Measurements from ENCODE around the gene ARHGEF33.

- TF ChIP-seq POLR2A (IDR thresholded peaks at IDR 0.05) (no peak), CTCF (IDR thresholded peaks at IDR 0.05) (no peak), POLR2AphosphoS5 (IDR thresholded peaks at IDR 0.05) (no peak), EP300 (IDR thresholded peaks at IDR 0.05) (no peak)
Measured at GRCh38 chr2:38898256-38898655, 8.6 kb downstream of the ARHGEF33 start.
